ENCODE results near the gene PITPNM3.

Gene PITPNM3

GRCh38 chr17:6408276-6408675 lies 148.1 kb downstream of the PITPNM3 start:
- DNase-seq (ENCODE audit: low spot score): no peak

GRCh38 chr17:6402258-6402657 lies 154.1 kb downstream of the PITPNM3 start:
- no peak for DNase-seq (ENCODE audit: low spot score)
